Glomerular visceral epithelial cell (primary cell): ENCODE results near the gene SCEL.
"Not testable (repeated sequence)": the region's sequence is repeated elsewhere in the genome, so short reads cannot be mapped to it uniquely, and the experiment has no call there.

Source experiments
- DNase-seq: peaks from one replicate; pipeline ENCODE4 v3.0.0-alpha.2; 2016; ENCODE audit errors: extremely low spot score

SCEL gene

DNA sequence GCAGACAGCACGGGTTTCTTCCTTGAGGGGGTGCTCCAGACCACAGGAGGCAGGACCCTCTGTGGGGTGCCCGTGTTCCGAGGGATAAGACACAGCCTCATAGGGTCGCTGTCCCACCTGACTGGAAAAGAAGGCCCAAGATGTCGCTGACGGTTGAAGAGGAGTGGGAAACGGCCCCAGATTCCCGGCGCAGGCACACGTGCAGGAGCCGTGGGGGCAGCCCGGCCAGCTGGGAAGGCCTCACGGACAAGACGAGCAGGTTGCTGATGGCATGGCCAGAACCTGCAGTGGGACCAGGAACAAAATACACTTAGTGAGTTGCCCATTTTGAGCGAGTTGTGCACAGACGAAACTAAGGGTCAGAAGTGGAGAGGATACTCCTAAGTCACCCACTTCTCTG, 126.8 kb downstream of the SCEL start:
- not testable (repeated sequence) for DNase-seq

DNA sequence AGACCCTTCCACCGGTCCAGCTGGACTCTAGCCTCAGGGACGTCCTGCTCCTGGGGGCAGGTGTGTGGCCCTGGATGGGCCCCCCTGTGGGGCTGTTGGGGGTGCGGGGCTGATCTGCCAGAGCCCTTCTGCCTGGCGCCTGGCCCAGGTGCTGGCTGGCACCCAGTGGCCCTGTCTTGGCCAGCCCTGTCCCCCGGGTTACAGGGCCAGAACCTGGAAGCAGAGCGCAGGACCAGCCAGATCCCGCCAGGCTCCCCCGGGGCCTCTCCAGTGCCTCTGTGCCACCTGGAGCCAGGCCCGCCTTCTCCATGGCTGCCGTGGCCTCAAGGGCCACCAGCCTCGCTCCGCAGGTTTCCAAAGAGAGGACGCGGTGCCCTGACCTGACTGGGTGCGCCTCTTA, 127.3 kb downstream of the SCEL start:
- not testable (repeated sequence) for DNase-seq

DNA sequence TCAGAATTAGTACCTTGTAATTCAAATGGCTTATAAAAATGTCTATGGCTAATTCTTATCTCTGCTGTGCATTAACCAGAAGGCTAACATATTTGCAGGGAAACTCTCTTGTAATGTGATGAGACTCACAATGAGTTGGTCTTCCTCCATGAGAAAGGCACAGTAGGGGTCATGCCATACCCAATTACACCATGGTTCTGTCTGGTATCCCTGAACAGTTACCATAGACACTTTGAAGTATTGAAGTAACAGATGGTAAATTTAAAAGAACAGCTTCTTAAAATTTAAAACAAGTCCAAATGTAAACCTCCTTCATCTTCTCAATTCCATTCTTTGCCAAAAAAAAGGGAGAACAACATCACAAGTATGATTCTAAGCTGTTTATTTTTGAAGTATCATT, 139.3 kb downstream of the SCEL start:
- DNase-seq, result no peak

DNA sequence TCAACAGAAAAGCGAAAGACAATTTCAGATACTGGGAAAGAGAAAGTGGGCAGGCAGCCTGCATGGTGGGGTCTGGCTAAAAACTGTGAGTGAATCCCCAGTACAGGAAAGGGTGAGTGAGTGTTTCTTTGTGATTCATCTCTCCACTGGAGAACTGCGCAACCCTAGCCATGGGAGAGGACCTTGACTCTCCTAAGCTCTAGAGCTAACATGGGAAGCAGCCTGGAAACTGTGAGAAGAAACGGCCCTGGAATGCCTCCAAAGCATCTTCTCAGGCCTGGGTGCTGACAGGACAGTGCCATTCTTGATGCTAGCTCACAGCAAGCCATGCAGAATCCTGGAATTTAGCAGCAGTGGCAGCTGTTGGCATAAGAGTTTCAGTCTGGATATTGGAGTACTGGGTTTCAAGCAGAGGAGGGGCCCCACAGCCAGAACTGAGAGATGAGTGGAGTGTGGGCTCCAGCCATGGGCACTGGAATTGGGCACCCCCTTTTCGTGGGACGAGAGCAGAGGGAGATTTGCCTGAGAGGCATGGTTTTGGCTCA, 143.3 kb downstream of the SCEL start:
- DNase-seq, result no peak

- no peak for DNase-seq
Observed at GRCh38 chr13:77687799-77688198, 152.3 kb downstream of the SCEL start.

DNA sequence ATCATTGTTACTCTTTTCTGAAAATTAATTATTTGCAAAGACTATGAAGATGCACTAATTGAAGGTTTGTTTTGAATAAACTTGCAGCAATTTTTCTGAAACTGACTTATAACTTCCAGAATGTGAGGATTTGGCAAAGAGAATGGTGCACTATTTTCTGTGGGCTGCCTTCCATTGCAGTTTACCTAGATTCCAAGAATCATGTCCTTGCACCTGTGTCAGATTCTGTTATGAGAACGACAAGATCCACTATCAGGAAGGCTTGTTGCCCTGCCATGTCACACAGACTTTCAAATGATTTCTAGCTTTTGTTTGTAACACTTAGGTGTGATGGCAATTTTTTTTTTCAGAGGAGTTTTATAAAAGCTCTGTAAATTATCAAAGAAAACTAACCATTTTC, 156.4 kb downstream of the SCEL start:
- no peak for DNase-seq

- no peak for DNase-seq
Observed at GRCh38 chr13:77692746-77693448, 157.4 kb downstream of the SCEL start.

DNA sequence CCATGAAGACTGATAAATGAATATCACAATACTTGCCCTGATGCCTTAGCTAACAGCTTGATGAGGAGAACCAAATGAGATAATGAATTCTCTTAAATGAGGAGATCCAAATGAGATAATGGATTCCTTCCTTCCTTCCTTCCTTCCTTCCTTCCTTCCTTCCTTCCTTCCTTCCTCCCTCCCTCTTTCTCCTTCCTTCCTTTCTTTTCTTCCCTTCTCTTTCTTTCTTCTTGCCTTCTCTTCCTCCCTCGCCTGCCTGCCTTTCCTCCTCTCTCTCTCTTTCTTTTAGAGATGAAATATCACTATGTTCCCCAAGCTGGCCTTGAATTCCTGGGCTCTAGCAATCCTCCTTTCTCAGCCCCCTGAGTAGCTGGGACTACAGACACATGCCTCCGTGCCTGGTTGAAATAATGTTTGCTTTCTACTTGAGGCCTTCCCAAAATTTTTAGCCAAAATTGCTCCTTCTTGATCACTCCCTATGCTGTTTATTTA, 158.0 kb downstream of the SCEL start:
- DNase-seq, result no peak
